ENCODE results near the gene DIDO1. TPM values are rescaled to one million over a fixed set of nuclear protein-coding genes. Genes with fewer than 3 reads are reported as not detected.
A peak's percentile ranks its signal among the peaks of the same experiment; 100 is the strongest.

The DIDO1 gene
- total RNA-seq, 3 donors from 2014 or later (not counting 1 experiment from before 2014, with no cell fraction given): 79.5 to 116 (median 83.4) TPM

DNA sequence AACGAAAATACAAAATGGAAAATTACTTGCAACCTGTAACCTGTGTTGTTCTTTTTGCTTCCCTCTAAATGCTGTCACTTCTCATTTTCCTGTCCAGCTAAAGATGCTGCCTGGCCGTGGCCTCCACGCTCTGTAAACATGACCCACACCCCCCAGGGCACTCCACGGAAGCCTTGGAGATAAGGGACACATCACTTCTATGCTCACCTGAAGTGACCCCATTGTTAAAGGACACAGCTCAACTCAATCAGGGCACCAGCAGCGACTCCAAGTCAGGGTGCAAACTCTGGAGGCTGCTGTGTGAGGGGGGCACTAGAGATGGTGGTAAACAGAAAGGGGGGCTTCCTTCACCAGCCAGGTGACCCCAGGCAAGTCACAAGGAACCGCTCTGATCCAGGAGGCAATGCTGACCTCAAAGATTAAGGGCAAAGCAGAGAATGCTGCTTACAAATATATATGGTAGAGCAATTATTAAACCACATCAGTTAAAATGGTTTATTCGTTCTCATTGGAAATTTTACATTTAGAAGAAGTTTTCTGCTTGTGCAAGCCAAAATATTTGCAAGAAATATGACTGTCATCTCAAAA is 13.2 kb downstream of the DIDO1 start:
- H3K4me1 ChIP-seq (ENCODE audit: control insufficient read depth, insufficient read depth, low read length): peaks cover 27% of the 10 kb centered on the region
- H3K27ac Mint-ChIP-seq: peak overlapping the region; percentile 49 to 54
- H3K4me3 ChIP-seq (ENCODE audit: low read length): no peak overlapping the region
- intact Hi-C loops (cut with micrococcal nuclease): no loop called here
- no peaks in the 10 kb centered on the region for H3K36me3 Mint-ChIP-seq
- no peak for ATAC-seq
- peaks cover 73 to 84% of the 10 kb centered on the region in 2 donors for H3K4me1 Mint-ChIP-seq
- TF ChIP-seq, protein P1, sequence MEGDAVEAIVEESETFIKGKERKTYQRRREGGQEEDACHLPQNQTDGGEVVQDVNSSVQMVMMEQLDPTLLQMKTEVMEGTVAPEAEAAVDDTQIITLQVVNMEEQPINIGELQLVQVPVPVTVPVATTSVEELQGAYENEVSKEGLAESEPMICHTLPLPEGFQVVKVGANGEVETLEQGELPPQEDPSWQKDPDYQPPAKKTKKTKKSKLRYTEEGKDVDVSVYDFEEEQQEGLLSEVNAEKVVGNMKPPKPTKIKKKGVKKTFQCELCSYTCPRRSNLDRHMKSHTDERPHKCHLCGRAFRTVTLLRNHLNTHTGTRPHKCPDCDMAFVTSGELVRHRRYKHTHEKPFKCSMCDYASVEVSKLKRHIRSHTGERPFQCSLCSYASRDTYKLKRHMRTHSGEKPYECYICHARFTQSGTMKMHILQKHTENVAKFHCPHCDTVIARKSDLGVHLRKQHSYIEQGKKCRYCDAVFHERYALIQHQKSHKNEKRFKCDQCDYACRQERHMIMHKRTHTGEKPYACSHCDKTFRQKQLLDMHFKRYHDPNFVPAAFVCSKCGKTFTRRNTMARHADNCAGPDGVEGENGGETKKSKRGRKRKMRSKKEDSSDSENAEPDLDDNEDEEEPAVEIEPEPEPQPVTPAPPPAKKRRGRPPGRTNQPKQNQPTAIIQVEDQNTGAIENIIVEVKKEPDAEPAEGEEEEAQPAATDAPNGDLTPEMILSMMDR (IDR thresholded peaks at IDR 0.05): no peak
- H3K36me3 ChIP-seq (ENCODE audit: control insufficient read depth, insufficient read depth, low read length): peaks cover 50% of the 10 kb centered on the region
- DNase-seq: no peak
- 87% methylated on average over 7 of the region's 7 CpGs for WGBS (ENCODE audit: insufficient coverage)
- no peak overlapping the region for H3K4me3 Mint-ChIP-seq
- H3K27me3 Mint-ChIP-seq (ENCODE audit: low read depth in 2 of 2): no peaks in the 10 kb centered on the region
- no peaks in the 10 kb centered on the region for H3K9me3 ChIP-seq (ENCODE audit: control insufficient read depth, insufficient read depth, low read length)
- H3K27ac ChIP-seq (ENCODE audit: low read length): no peak overlapping the region
- H3K9me3 Mint-ChIP-seq: no peaks in the 10 kb centered on the region
- H3K27me3 ChIP-seq (ENCODE audit: control insufficient read depth, insufficient read depth, low read length): no peaks in the 10 kb centered on the region

DNA sequence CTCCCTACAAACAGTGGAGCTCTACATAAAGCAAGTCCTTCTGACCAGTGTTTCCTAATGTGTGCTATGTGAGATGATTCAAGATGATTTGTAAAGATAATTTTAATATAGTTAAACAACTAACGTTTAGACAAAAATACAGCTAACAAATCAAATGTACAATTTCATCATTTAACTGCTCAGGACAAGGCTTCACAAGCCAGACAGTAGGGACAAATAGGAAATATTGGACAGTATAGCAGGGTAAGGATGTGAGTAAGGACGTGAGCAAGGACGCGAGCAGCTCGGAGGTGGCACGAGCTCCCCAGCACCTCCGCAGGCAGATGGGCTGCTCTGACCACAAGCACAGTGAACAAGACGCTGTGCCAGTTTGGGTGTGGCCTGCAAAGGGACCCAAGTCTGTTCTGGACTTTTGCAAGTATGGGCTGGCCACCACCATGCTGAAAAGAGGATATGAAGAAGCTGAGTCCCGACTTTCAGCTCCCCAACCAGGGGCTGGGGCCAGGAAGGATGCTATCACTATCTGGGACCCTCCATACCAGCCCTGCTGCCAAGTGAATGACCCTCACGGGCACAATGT is 14.5 kb downstream of the DIDO1 start:
- peak overlapping the region; percentile 29 to 53 for H3K27ac Mint-ChIP-seq
- no peaks in the 10 kb centered on the region for H3K27me3 ChIP-seq (ENCODE audit: control insufficient read depth, insufficient read depth, low read length)
- peaks cover 61% of the 10 kb centered on the region for H3K36me3 ChIP-seq (ENCODE audit: control insufficient read depth, insufficient read depth, low read length)
- TF ChIP-seq, protein P1 (IDR thresholded peaks at IDR 0.05): no peak
- H3K4me1 Mint-ChIP-seq: peaks cover 61 to 71% of the 10 kb centered on the region in 2 donors
- no peak overlapping the region for H3K27ac ChIP-seq (ENCODE audit: low read length)
- WGBS (ENCODE audit: insufficient coverage): 84% methylated on average over 9 of the region's 10 CpGs
- no peak for DNase-seq
- H3K9me3 Mint-ChIP-seq: no peaks in the 10 kb centered on the region
- ATAC-seq: no peak
- no peaks in the 10 kb centered on the region for H3K27me3 Mint-ChIP-seq (ENCODE audit: low read depth in 2 of 2)
- no peak overlapping the region for H3K4me3 ChIP-seq (ENCODE audit: low read length)
- peaks cover 15% of the 10 kb centered on the region for H3K4me1 ChIP-seq (ENCODE audit: control insufficient read depth, insufficient read depth, low read length)
- H3K4me3 Mint-ChIP-seq: no peak overlapping the region
- intact Hi-C loops (cut with micrococcal nuclease): no loop called here
- H3K9me3 ChIP-seq (ENCODE audit: control insufficient read depth, insufficient read depth, low read length): no peaks in the 10 kb centered on the region
- H3K36me3 Mint-ChIP-seq: no peaks in the 10 kb centered on the region

DNA sequence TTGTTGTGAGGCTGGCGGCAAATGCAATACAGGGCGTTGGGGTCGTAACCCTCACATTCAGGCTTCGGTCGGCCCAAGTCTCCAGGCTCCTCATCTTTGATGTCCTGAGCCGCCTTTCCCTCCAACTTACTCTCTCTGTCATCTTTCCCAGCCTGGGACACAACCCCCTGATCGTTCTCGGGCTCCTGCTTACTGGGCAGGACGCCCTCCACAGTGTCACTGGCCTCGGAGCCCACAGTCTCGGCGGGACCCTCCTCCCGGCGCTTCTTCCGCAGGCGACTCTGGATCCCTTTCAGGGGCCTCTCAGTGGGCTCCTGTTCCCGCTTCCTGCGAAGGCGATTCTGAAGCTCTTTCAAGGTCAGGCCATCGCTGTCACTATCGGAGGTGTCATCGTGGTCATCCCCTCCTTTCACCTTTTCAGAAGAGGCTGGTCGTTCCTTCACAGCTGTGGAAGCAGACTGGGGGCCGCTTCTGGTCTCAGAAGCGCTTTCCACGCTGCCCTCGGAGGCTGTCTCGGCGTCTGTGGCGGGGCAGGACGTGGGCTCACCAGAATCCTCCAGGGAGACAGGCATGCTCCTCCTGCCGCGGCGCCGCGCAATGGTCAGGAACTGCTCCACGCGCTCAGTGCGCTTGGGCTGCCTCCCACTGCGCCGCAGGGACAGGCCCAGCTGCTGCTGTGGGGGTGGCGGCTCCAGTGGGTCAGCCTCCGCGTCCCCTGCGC is 15.4 kb downstream of the DIDO1 start:
- Histone ChIP-seq H3K36me3 (ENCODE audit: control insufficient read depth, insufficient read depth, low read length) (peaks cover 70% of the 10 kb centered on the region), H3K27me3 (ENCODE audit: control insufficient read depth, insufficient read depth, low read length) (no peaks in the 10 kb centered on the region), H3K27ac (ENCODE audit: low read length) (no peak overlapping the region), H3K4me3 (ENCODE audit: low read length) (no peak overlapping the region), H3K9me3 (ENCODE audit: control insufficient read depth, insufficient read depth, low read length) (no peaks in the 10 kb centered on the region), H3K4me1 (ENCODE audit: control insufficient read depth, insufficient read depth, low read length) (peaks cover 13% of the 10 kb centered on the region)
- TF ChIP-seq, protein P1 (IDR thresholded peaks at IDR 0.05): no peak
- intact Hi-C loops (cut with micrococcal nuclease): no loop called here
- H3K4me3 Mint-ChIP-seq: no peak overlapping the region
- H3K36me3 Mint-ChIP-seq: no peaks in the 10 kb centered on the region
- ATAC-seq (no peak), DNase-seq (no peak)
- no peaks in the 10 kb centered on the region for H3K9me3 Mint-ChIP-seq
- no peaks in the 10 kb centered on the region for H3K27me3 Mint-ChIP-seq (ENCODE audit: low read depth in 2 of 2)
- H3K27ac Mint-ChIP-seq: peak overlapping the region in 1 of 2 donors; percentile 69
- 96% methylated on average over 45 of the region's 45 CpGs for WGBS (ENCODE audit: insufficient coverage)
- H3K4me1 Mint-ChIP-seq: peaks cover 52 to 62% of the 10 kb centered on the region in 2 donors
